ENCODE measurements around the gene LAMA3. TPM values are rescaled to one million over a fixed set of nuclear protein-coding genes. Genes with fewer than 3 reads are reported as not detected.
A peak's percentile ranks its signal among the peaks of the same experiment; 100 is the strongest.

LAMA3 gene
- total RNA-seq, 1 donor from 2014 or later = 0.47 TPM

- Histone ChIP-seq H3K79me2 (ENCODE audit: low read depth) (no peaks in the 10 kb centered on the region), H3K9ac (no peak overlapping the region), H3K27ac (no peak overlapping the region), H4K20me1 (ENCODE audit: low read depth) (no peaks in the 10 kb centered on the region), H3K4me2 (peak overlapping the region; percentile 84), H3K9me3 (ENCODE audit: low read depth) (no peaks in the 10 kb centered on the region), H3K27me3 (peaks cover 42% of the 10 kb centered on the region), H2AFZ (replicated peaks) (peak overlapping the region; percentile 70), H3F3A (ENCODE audit: low read depth) (no peaks in the 10 kb centered on the region), H3K4me1 (no peaks in the 10 kb centered on the region), H3K4me3 (peak overlapping the region; percentile 57), H3K36me3 (no peaks in the 10 kb centered on the region)
- no peak for TF ChIP-seq EZH2phosphoT487 (IDR thresholded peaks at IDR 0.05)
- TF ChIP-seq CTCF (IDR thresholded peaks at IDR 0.05) = no peak
- no peak for TF ChIP-seq EZH2 (IDR thresholded peaks at IDR 0.05)
- Mint-ChIP-seq H3K27ac (no peak overlapping the region), H3K4me1 (peaks cover 11% of the 10 kb centered on the region), H3K27me3 (ENCODE audit: insufficient read depth, low read depth) (peaks cover 20% of the 10 kb centered on the region), H3K4me3 (peak overlapping the region; percentile 82), H3K36me3 (no peaks in the 10 kb centered on the region), H3K9me3 (no peaks in the 10 kb centered on the region)
- no peak for DNase-seq (ENCODE audit: low spot score)
Measured at GRCh38 chr18:23661735-23662308, 27.4 kb upstream of the LAMA3 start.

GRCh38 chr18:23662309-23663263, 26.7 kb upstream of the LAMA3 start, which contains the start of gene ANKRD29:
Gene ANKRD29, minus strand, starts transcription at chr18:23662911. Its CDS starts 181 bp downstream, at chr18:23662730.
- peaks cover 11% of the 10 kb centered on the region for H3K4me1 Mint-ChIP-seq
- Histone ChIP-seq H3K4me1 (no peaks in the 10 kb centered on the region), H2AFZ (replicated peaks) (peak within 1 kb of the TSS; percentile 70), H3K27ac (no peak within 1 kb of the TSS), H3K4me2 (peak within 1 kb of the TSS; percentile 84), H3K9me3 (ENCODE audit: low read depth) (no peaks in the 10 kb centered on the region), H3K9ac (no peak within 1 kb of the TSS), H3K4me3 (peak within 1 kb of the TSS; percentile 57), H3F3A (ENCODE audit: low read depth) (no peaks in the 10 kb centered on the region), H3K36me3 (no peaks in the 10 kb centered on the region), H3K79me2 (ENCODE audit: low read depth) (no peaks in the 10 kb centered on the region), H4K20me1 (ENCODE audit: low read depth) (no peaks in the 10 kb centered on the region), H3K27me3 (peaks cover 42% of the 10 kb centered on the region)
- TF ChIP-seq CTCF (IDR thresholded peaks at IDR 0.05) (no peak), EZH2 (IDR thresholded peaks at IDR 0.05) (peak; percentile 62), EZH2phosphoT487 (IDR thresholded peaks at IDR 0.05) (peak; percentile 55)
- peaks cover 20% of the 10 kb centered on the region for H3K27me3 Mint-ChIP-seq (ENCODE audit: insufficient read depth, low read depth)
- no peaks in the 10 kb centered on the region for H3K9me3 Mint-ChIP-seq
- peak; percentile 81 for DNase-seq (ENCODE audit: low spot score)
- no peaks in the 10 kb centered on the region for H3K36me3 Mint-ChIP-seq
- H3K27ac Mint-ChIP-seq = peak within 1 kb of the TSS; percentile 9
- peak within 1 kb of the TSS; percentile 90 for H3K4me3 Mint-ChIP-seq

GRCh38 chr18:23664674-23665073, 24.6 kb upstream of the LAMA3 start:
- Histone ChIP-seq H3K9ac (no peak overlapping the region), H3K4me2 (no peak overlapping the region), H3K36me3 (no peaks in the 10 kb centered on the region), H3F3A (ENCODE audit: low read depth) (no peaks in the 10 kb centered on the region), H3K9me3 (ENCODE audit: low read depth) (no peaks in the 10 kb centered on the region), H3K4me1 (no peaks in the 10 kb centered on the region), H4K20me1 (ENCODE audit: low read depth) (no peaks in the 10 kb centered on the region), H2AFZ (replicated peaks) (no peak overlapping the region), H3K27ac (no peak overlapping the region), H3K4me3 (no peak overlapping the region), H3K27me3 (peaks cover 42% of the 10 kb centered on the region), H3K79me2 (ENCODE audit: low read depth) (no peaks in the 10 kb centered on the region)
- Mint-ChIP-seq H3K27me3 (ENCODE audit: insufficient read depth, low read depth) (peaks cover 17% of the 10 kb centered on the region), H3K9me3 (no peaks in the 10 kb centered on the region), H3K36me3 (no peaks in the 10 kb centered on the region), H3K4me3 (peak overlapping the region; percentile 20), H3K27ac (no peak overlapping the region), H3K4me1 (peaks cover 11% of the 10 kb centered on the region)
- DNase-seq (ENCODE audit: low spot score) = no peak
- TF ChIP-seq EZH2 (IDR thresholded peaks at IDR 0.05) (no peak), EZH2phosphoT487 (IDR thresholded peaks at IDR 0.05) (no peak), CTCF (IDR thresholded peaks at IDR 0.05) (no peak)

Data from neural progenitor cell (in vitro differentiated cells).